Activated CD8-positive, alpha-beta memory T cell treated with anti-CD3 and anti-CD28 coated beads for 24 hours (primary cell): ENCODE data around the gene GABRR1.
"Not testable (repeated sequence)": the region's sequence is repeated elsewhere in the genome, so short reads cannot be mapped to it uniquely, and the experiment has no call there.

Experiments used
- DNase-seq: peaks from one replicate; pipeline ENCODE4 v3.0.0-alpha.2; 2020

Gene GABRR1

DNA sequence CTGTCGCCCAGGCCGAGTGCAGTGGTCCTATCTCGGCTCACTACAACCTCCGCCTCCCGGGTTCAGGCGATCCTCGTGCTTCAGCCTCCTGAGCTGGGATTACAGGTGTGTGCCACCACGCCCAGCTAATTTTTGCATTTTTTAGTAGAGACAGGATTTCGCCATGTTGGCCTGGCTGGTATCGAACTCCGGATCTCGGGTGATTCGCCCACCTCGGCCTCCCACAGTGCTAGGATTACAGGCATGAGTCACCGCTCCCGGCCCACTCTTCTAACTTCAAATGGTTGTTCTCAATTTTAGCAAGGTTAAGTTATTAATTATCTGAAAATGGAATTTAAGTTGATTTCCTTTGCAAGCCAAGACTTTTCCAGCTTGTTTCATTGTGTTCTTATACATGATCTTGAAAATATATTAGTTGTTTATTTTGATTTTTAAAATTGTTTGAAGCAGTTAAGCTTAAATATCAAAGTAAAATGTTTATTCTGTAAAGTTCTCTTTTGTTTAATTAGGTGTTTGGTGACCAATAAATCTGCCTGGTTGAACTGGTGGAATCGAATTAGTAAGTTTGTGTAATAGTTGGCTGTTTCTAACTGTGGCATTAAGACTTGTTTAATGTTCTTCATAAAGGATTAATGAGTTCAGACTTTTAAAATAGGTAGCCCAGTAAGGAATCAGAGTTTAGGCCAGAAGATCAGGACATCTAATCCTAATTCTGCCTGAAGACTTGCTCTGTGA, 69.0 kb downstream of the GABRR1 start:
- peak; percentile 57 for DNase-seq

DNA sequence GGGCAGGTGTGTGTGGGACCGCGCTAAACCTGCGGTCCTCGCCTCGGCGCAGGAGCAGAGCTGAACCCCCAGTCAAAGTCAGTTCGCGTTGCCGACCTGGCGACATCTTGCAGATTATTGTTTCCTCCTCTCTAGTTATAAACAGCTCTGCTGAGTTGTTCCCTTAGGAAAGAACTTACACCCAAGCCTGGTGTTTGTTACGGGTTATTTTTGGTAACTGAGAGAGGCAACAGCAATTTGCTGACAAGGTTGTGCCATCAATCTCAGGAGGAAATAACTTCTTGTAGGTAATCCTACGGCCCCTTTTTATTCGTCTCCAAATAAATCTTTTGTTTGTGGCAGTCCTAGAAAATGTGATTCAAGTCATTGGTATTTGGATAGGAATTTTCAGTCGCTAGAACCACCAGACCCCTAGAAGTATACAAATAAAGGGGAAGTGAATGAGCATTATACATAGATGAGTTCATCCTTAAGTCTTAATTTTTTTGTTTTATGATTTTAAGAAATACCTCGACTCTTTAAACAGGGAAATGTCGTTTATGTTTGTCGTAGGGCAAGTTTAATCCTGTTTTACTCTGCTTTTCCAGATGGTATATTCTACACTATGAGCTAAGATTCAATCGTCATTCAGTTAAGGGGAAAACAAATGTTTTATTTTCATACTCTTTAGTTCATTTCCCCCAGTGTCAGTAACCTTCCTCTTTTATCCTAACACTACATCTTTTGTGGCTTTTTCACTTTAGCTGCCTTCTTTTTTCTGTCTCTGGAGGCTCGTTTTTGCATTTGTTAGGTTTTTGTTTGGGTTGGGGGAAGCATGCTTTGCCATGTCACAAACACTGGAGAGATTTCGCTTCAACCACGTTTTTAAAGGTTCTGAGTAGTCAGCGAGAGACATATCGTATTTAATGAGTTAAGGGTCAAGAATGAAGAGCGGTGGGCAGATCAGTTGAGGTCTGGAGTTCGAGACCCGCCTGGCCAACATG, 70.1 kb downstream of the GABRR1 start:
- no peak for DNase-seq

DNA sequence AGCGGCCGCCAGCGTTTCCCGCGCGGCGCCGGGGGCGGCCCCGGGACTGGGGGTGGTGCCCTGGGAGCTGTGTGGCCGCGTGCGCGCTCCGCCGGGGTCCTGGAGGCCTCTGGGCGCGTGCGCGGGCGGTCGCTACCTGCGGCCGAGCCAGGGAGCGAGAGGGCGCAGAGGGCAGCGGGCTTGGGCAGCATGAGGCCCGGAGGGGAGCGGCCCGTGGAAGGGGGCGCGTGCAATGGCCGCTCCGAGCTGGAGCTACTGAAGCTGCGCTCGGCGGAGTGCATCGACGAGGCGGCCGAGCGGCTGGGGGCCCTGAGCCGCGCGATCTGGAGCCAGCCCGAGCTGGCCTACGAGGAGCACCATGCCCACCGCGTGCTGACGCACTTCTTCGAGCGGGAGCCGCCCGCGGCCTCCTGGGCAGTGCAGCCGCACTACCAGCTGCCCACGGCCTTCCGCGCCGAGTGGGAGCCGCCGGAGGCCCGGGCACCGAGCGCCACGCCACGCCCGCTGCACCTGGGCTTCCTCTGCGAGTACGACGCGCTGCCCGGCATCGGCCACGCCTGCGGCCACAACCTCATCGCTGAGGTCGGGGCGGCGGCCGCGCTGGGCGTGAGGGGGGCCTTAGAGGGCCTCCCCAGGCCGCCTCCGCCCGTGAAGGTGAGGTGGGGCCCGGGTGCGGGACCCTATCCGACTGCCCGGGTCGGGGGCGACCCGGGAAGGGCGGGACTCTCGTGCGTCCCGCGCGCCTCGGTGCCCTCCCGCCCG, 71.0 kb downstream of the GABRR1 start, which contains the start of gene PM20D2:
PM20D2 (plus strand) TSS at position 100 of the 762 bp plus-strand sequence; CDS start at position 190, 90 bp downstream.
- DNase-seq: peak; percentile 90

DNA sequence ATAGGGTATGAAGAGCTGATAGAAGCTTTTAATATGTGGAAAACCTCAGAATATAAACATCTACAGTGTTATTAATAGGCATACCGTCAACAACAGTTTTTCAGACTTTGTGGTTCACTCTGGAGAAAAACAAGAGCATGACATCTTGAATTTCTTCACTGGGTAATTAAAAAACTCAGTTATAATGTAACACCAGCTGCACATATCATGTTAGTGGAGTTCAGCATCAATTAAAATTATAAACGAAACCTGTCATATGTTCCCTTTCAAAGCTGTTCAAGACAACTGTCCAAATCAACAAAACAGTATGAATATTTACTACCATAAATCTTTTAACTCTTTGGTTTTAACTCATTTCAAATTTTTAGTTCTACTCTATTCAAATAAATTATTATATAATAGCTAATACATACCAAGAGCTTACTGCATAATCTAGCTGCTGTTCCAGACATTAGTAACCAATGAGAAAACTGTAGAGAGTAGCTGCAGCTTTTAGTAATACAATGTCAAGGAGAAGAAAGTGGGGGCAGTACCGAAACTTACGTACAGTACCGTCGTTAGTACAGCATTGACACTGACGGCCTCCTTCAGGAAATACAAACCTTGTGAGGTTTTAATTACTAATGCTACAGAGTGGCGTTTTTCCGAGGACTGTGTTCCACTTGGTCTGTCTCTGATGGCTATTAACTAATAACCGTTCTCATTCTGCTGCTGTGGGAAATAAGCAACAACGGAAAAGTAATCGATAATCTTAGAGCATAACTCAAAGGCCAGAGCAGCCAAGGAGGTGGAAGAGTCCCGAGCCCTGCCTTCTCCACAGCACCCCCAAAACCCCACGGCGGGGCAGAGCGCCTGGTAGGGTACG, 71.8 kb downstream of the GABRR1 start:
- no peak for DNase-seq

DNA sequence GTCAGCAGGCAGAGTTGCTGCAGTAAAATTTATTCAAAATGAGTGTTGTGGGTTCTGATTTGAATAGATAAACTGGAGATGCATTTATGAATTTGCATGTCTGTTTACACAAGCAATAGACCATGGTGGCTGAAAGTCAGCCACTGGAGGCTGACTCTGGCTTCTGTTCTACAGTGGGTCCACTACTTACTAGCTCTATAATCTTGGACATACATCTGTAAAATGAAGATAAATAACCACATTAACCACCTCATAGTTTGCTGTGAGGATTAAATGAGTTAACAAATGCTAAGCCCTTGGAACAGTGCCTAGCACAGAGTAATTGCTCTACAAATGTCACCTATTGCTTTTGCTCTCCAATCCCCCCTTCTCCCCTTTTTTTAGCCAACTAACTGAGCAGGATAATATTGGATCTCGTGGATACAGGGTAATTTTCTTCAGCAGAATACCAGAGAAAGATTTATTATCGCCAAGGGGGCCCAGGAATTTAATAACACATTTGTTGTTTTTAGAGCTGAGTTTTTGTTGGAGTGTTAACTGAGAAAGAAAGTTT, 72.7 kb downstream of the GABRR1 start:
- DNase-seq: no peak

DNA sequence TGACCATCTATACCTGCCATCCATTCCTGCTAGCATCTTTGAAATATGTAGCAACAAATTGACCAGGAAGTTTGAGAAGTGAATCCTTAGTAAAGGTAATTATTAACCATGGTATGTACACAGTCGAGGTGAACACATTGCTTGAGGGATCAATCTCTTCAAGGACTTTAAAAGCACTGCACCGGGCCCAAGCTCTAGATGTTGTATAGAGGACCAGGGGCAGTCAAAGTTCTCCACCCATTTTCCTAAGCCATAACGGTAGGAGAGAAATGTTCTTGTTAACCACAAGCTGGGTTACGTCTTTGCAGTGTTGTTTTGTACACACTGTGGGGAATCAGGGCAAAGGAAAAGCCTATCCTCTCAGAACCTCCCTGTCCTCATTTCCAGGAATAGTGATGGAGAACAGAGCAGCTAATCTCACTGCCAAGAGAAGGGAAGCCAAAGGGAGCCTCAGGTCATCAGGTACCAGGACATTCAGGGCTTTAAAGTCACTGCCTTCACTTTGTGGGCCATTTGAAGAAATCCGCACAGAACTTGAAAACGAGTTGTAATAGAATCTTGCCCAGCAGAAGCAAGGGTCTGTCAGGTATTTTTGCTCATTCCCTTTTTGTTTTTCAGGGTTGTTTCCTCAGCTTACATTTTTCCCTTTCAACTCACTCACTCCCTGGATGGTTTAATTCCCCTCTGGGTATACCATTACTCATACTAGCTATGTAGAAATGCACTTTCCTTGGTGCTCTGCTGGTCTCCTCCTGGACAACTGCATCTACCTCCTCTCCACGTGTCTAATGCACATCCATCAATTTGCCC, 76.6 kb downstream of the GABRR1 start:
- DNase-seq: no peak

DNA sequence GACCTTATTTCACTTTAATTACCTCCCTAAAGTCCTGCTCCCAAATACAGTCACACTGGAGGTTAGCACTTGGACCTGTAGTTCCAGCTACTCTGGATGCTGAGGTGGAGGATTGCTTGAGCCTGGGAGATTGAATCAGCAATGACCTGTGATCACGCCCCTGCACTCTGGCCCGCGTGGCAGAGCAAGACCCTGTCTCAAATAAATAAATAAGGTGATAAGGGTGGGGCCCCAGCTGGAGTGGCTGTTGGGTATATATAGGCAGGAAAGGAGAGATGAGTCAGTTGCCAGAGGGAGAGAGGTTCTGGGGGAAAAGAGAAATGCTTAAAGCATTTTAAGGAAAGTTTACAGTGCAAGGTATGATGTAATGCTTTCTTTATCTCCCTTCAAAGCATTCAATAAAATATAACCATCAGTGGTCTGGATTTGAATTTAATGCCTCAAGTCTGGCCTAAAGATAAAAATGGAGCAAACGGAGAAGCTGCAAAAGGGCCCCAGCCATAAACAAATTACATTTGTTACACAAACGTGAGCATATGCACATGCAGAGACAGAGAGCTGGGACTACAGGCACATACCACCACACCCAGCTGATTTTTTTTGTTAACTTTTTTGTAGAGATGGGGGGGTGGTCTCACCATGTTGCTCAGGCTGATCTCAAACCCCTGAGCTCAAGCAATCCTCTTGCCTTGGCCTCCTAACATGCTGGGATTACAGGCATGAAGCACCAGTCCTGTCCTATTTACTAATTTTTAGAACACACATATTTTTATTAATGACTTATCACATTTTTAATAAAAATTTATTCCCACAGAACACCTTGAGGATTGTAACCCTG, 77.4 kb downstream of the GABRR1 start:
- DNase-seq: no peak

DNA sequence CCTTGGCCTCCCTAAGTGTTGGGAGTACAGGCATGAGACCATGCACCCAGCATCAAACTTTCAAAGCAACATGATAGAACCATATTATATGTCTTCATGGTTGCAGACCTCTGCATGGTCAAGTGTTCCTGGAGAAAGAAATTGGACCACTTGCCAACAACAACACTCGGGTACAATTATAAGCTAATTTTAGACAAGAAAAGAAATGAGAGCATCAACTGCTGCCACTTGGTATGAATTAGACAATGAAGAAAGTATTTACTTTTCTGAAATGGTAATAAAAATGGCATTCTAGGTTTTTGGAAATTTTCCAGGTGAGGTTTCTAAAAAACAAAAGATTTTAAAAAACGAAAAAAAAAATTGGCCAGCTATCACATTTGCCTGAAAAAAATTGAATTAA, 79.0 kb downstream of the GABRR1 start:
- no peak for DNase-seq

DNA sequence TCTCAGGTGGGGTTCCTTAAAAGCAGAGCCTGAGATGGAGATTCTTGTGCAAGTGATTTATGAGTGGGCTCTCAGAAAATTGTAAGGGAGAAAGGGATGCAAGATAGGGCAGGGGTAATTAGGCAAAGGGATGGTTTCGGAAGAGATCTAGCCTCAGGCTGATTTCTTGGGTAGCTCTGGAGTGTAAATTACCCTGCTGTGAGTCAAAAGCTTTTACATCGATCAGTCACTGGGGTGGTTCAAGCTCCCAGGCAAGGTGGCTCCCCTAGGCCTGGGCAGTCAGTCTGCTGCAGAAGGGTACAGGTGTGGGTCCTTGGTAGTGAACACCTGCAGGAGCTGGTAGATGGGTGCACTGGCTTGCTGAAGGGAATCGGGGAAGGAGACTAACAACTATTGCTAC, 82.4 kb downstream of the GABRR1 start:
- no peak for DNase-seq

DNA sequence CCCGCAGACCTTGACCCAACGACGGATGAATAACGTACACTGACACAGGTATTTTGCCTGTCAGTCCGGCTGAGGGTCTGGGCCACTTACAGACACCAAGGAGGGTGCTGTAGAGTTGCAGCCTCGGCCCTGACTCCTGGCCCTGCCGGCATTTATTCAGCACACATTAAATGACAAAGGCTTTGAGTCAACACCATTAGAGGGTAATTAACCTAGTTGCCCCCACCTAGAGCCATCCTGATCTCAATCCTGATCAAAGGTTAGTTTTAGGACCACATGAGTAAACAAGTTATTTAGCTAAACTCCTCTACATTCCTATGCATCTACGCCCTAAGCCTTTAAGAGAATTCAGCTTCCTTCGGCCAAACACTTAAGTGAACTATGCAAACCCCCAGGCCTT, 83.2 kb downstream of the GABRR1 start:
- DNase-seq: no peak

DNA sequence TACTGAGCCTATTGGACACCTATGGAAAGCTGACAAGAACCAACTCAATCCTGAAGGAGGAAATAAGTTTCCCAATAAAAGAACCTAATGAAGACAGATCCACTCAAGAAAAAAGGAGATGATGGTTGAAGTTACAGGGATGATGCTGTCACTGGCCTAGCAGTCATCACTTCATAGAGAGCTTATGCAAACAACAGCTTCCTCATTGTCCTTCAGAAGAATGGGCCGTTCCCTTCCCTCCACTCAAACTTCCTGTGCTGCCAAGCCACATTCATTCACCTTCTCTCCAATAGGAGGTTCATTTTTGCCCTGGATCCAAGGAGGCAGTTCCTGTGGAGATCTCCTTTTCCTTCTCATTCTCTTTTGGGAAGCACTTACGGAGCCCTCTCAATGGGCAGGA, 85.1 kb downstream of the GABRR1 start:
- DNase-seq: no peak

DNA sequence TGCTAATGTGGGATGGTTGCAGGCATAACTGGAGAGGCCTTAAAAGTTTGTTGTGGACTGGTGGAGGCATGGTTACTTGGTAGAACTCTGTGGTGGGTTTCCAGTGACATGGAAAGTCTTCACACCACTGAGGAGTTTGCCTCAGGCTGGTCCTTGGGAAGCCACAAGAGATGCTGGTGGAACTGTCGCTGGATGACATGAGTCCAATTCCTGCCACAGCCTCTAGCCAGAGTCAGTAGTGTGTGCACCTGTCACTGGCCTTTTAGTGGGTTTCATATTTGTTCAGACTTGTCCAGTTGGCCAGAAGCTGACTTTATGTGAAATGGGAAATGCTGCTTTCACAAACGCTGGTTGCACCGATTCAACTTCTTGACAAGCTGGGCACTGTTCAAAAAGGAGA, 85.6 kb downstream of the GABRR1 start:
- no peak for DNase-seq

DNA sequence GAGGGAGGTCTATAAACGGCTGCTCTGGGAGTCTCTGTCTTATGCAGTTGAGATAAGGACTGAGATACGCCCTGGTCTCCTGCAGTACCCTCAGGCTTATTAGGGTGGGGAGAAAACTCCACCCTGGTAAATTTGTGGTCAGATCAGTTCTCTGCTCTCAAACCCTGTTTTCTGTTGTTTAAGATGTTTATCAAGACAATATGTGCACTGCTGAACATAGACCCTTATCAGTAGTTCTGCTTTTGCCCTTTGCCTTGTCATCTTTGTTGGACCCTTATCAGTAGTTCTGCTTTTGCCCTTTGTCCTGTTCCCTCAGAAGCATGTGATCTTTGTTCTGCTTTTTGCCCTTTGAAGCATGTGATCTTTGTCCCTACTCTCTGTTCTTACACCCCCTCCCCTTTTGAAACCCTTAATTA, 88.9 kb downstream of the GABRR1 start:
- DNase-seq: not testable (repeated sequence)
